Smooth muscle cell (in vitro differentiated cells): ENCODE data around the gene FOXP1. TPM values are rescaled to one million over a fixed set of nuclear protein-coding genes. Genes with fewer than 3 reads are reported as not detected.
A peak's percentile ranks its signal among the peaks of the same experiment; 100 is the strongest.

Experiments used
- DNase-seq: peaks from one replicate; lab custom pipeline; 2025; ENCODE audit not compliant: unreplicated experiment; lab: John Stamatoyannopoulos, UW
- H2AFZ ChIP-seq: fragments of 200-600 bp; sonication (generic); 2 replicates; pipeline ENCODE4 v1.6.0; 2016; ENCODE audit warnings: antibody characterized with exemption, low read depth, mild to moderate bottlenecking
- H3F3A ChIP-seq: fragments of 200-600 bp; sonication (generic); 2 replicates; pipeline ENCODE4 v1.6.0; 2017; ENCODE audit warnings: antibody characterized with exemption, low read depth
- H3K27ac ChIP-seq: fragments of 200-600 bp; sonication (generic); 2 replicates; pipeline ENCODE4 v1.5.1; 2016; ENCODE audit warnings: low read depth, mild to moderate bottlenecking
- H3K27me3 ChIP-seq: fragments of 200-600 bp; sonication (generic); 2 replicates; pipeline ENCODE4 v1.6.1; 2016; ENCODE audit warnings: low read depth, mild to moderate bottlenecking
- H3K36me3 ChIP-seq: fragments of 200-600 bp; sonication (generic); 2 replicates; pipeline ENCODE4 v1.5.1; 2016; ENCODE audit warnings: low read depth
- H3K4me1 ChIP-seq: fragments of 200-600 bp; sonication (generic); 2 replicates; pipeline ENCODE4 v1.5.1; 2016; ENCODE audit warnings: low read depth
- H3K4me2 ChIP-seq: fragments of 200-600 bp; sonication (generic); 2 replicates; pipeline ENCODE4 v1.6.0; 2016; ENCODE audit warnings: mild to moderate bottlenecking
- H3K4me3 ChIP-seq: fragments of 200-600 bp; sonication (generic); 2 replicates; pipeline ENCODE4 v1.5.1; 2016; ENCODE audit warnings: mild to moderate bottlenecking
- H3K79me2 ChIP-seq: fragments of 200-600 bp; sonication (generic); 2 replicates; pipeline ENCODE4 v1.6.0; 2016; ENCODE audit warnings: low read depth, mild to moderate bottlenecking
- H3K9ac ChIP-seq: fragments of 200-600 bp; sonication (generic); 2 replicates; pipeline ENCODE4 v1.6.0; 2016; ENCODE audit warnings: low read depth
- H3K9me3 ChIP-seq: fragments of 200-600 bp; sonication (generic); replicated peaks from 2 replicates; pipeline ENCODE4 v1.5.1; 2016; ENCODE audit warnings: low read depth
- H4K20me1 ChIP-seq: fragments of 200-600 bp; sonication (generic); 2 replicates; pipeline ENCODE4 v1.6.0; 2016; ENCODE audit warnings: low read depth
- CTCF ChIP-seq: fragments of 200-600 bp; sonication (generic); IDR thresholded peaks from 2 replicates; pipeline ENCODE4 v1.5.1; 2017; ENCODE audit warnings: borderline replicate concordance, mild to moderate bottlenecking, antibody characterized with exemption; ENCODE audit not compliant: insufficient read depth, poor library complexity, severe bottlenecking
- WGBS: methylation state at CpG from one replicate; pipeline ENCODE4 v1.1.7; 2016; ENCODE audit warnings: low lambda C conversion rate; 5-methylcytosine and 5-hydroxymethylcytosine counted together
- polyA plus RNA-seq: library from polyadenylated mRNA; unstranded; fragments of >200 nt; fragmentation: Nextera tagmentation; extraction: Ambion mirVana; gene quantifications from 2 replicates; pipeline ENCODE4 v1.2.1, GENCODE V29; 2016
- total RNA-seq: library from RNA; depleted of rRNA; stranded (reverse); fragments of >200 nt; gene quantifications from 2 replicates; pipeline ENCODE4 v1.2.3, GENCODE V29; 2014

The FOXP1 gene
- total and polyA plus RNA-seq, 2 experiments from 2014 or later = 40.9 to 68.0 TPM

GRCh38 chr3:71317749-71318457 is 265.6 kb downstream of the FOXP1 start:
- Histone ChIP-seq H3K36me3 (no peaks in the 10 kb centered on the region), H3K4me3 (peak overlapping the region; percentile 11), H3K27ac (peak overlapping the region; percentile 46), H3F3A (no peaks in the 10 kb centered on the region), H3K4me2 (peak overlapping the region; percentile 74), H3K27me3 (no peaks in the 10 kb centered on the region), H4K20me1 (no peaks in the 10 kb centered on the region), H3K79me2 (no peaks in the 10 kb centered on the region), H3K9ac (no peak overlapping the region), H3K9me3 (no peaks in the 10 kb centered on the region), H2AFZ (no peak overlapping the region), H3K4me1 (peaks cover 11% of the 10 kb centered on the region)
- DNase-seq = no peak
- no peak for TF ChIP-seq CTCF
- 24% methylated on average over 5 of the region's 5 CpGs for WGBS

GRCh38 chr3:71317140-71317539 is 266.4 kb downstream of the FOXP1 start:
- peaks cover 11% of the 10 kb centered on the region for H3K4me1 ChIP-seq
- DNase-seq = no peak
- H3K27me3 ChIP-seq = no peaks in the 10 kb centered on the region
- peak overlapping the region; percentile 74 for H3K4me2 ChIP-seq
- H3K9ac ChIP-seq = no peak overlapping the region
- H3K36me3 ChIP-seq = no peaks in the 10 kb centered on the region
- peak overlapping the region; percentile 46 for H3K27ac ChIP-seq
- no peaks in the 10 kb centered on the region for H3F3A ChIP-seq
- no peak overlapping the region for H3K4me3 ChIP-seq
- H3K79me2 ChIP-seq = no peaks in the 10 kb centered on the region
- no peaks in the 10 kb centered on the region for H4K20me1 ChIP-seq
- no peak for TF ChIP-seq CTCF
- H2AFZ ChIP-seq = no peak overlapping the region
- 96% methylated on average over 6 of the region's 6 CpGs for WGBS
- no peaks in the 10 kb centered on the region for H3K9me3 ChIP-seq

- H3K4me1 ChIP-seq = peaks cover 11% of the 10 kb centered on the region
- DNase-seq = no peak
- no peak overlapping the region for H2AFZ ChIP-seq
- H3K9me3 ChIP-seq = no peaks in the 10 kb centered on the region
- H4K20me1 ChIP-seq = no peaks in the 10 kb centered on the region
- no peak overlapping the region for H3K4me2 ChIP-seq
- H3K79me2 ChIP-seq = no peaks in the 10 kb centered on the region
- no peak overlapping the region for H3K27ac ChIP-seq
- H3K4me3 ChIP-seq = no peak overlapping the region
- H3K36me3 ChIP-seq = no peaks in the 10 kb centered on the region
- no peaks in the 10 kb centered on the region for H3K27me3 ChIP-seq
- TF ChIP-seq CTCF = no peak
- WGBS = 96% methylated on average over 16 of the region's 16 CpGs
- H3F3A ChIP-seq = no peaks in the 10 kb centered on the region
- no peak overlapping the region for H3K9ac ChIP-seq
Measured at GRCh38 chr3:71316066-71316777, 267.3 kb downstream of the FOXP1 start.
